CD14-positive monocyte (primary cell): ENCODE measurements around the gene PWP2. TPM values are rescaled to one million over a fixed set of nuclear protein-coding genes. Genes with fewer than 3 reads are reported as not detected.
A peak's percentile ranks its signal among the peaks of the same experiment; 100 is the strongest.

Experiments
- DNase-seq, 3 donors: peaks; one replicate each; pipeline ENCODE4 v3.0.0-alpha.2; 2011 to 2022
- H2AFZ ChIP-seq: 2 replicates; pipeline ENCODE4 v1.6.0; 2012; ENCODE audit warnings: mild to moderate bottlenecking, low read depth, low read length, inconsistent platforms; ENCODE audit not compliant: insufficient read depth, poor library complexity, severe bottlenecking
- H3K27ac ChIP-seq, 2 donors: 1 replicate in 1 of 2; 2 replicates in 1 of 2; pipeline ENCODE4 v1.5.1; 2012 to 2013; ENCODE audit warnings: low read length in 2 of 2, control low read depth in 1 of 2, inconsistent platforms in 1 of 2, low read depth in 1 of 2, mild to moderate bottlenecking in 1 of 2
- H3K27me3 ChIP-seq, 2 donors: one replicate each; pipeline versions ENCODE4 v1.6.0 to v1.6.1; 2011 to 2013; ENCODE audit warnings: low read length in 2 of 2; ENCODE audit not compliant: control insufficient read depth in 2 of 2, insufficient read depth in 2 of 2
- H3K36me3 ChIP-seq, 2 donors: replicated peaks in 1 of 2; 1 replicate in 1 of 2; 2 replicates in 1 of 2; pipeline versions ENCODE4 v1.5.1 to v1.6.1; 2012 to 2013; ENCODE audit warnings: low read length in 2 of 2, control low read depth in 1 of 2, inconsistent platforms in 1 of 2, mild to moderate bottlenecking in 1 of 2; ENCODE audit not compliant: insufficient read depth in 2 of 2, control insufficient read depth in 1 of 2
- H3K4me1 ChIP-seq, 2 donors: 1 replicate in 1 of 2; 2 replicates in 1 of 2; pipeline versions ENCODE4 v1.5.1 to v1.6.1; 2012 to 2013; ENCODE audit warnings: low read length in 2 of 2, control low read depth in 1 of 2, inconsistent platforms in 1 of 2, mild to moderate bottlenecking in 1 of 2, moderate library complexity in 1 of 2; ENCODE audit not compliant: insufficient read depth in 2 of 2, control insufficient read depth in 1 of 2
- H3K4me2 ChIP-seq: replicated peaks from 2 replicates; pipeline ENCODE3; 2012; ENCODE audit warnings: low read length, moderate library complexity, mild to moderate bottlenecking; ENCODE audit not compliant: poor library complexity, severe bottlenecking; ENCODE audit errors: extremely low read depth
- H3K4me3 ChIP-seq, 3 experiments: fragments of 200-600 bp in 1 of 3; sonication (generic) in 1 of 3; replicated peaks in 1 of 3; 1 replicate in 2 of 3; 2 replicates in 1 of 3; pipeline ENCODE4 v1.5.1; 2011 to 2013; ENCODE audit warnings: low read length in 3 of 3, mild to moderate bottlenecking in 3 of 3, control low read depth in 2 of 3, low read depth in 2 of 3, inconsistent platforms in 1 of 3, moderate library complexity in 1 of 3
- H3K79me2 ChIP-seq: 2 replicates; pipeline ENCODE4 v1.6.0; 2012; ENCODE audit warnings: mild to moderate bottlenecking, control low read depth, inconsistent platforms, low read length, moderate library complexity; ENCODE audit not compliant: insufficient read depth
- H3K9ac ChIP-seq: 2 replicates; pipeline ENCODE4 v1.6.0; 2017; ENCODE audit warnings: low read length, mild to moderate bottlenecking; ENCODE audit not compliant: insufficient read depth, poor library complexity, severe bottlenecking
- H3K9me3 ChIP-seq, 2 donors: replicated peaks in 1 of 2; 1 replicate in 1 of 2; 2 replicates in 1 of 2; pipeline versions ENCODE4 v1.5.1 to v1.6.1; 2012 to 2013; ENCODE audit warnings: low read length in 2 of 2, control low read depth in 1 of 2; ENCODE audit not compliant: control insufficient read depth in 1 of 2, insufficient read depth in 1 of 2
- H4K20me1 ChIP-seq: 2 replicates; pipeline ENCODE4 v1.6.0; 2012; ENCODE audit warnings: mild to moderate bottlenecking, low read length, control low read depth, moderate library complexity; ENCODE audit not compliant: insufficient read depth
- H3K27ac Mint-ChIP-seq, 7 donors: one replicate each; pipeline ENCODE4 v1.8.0; 2020; ENCODE audit warnings: mild to moderate bottlenecking in 7 of 7, mixed read lengths in 7 of 7, moderate library complexity in 6 of 7, inconsistent platforms in 2 of 7
- H3K27me3 Mint-ChIP-seq, 3 donors: one replicate each; pipeline ENCODE4 v1.8.0; 2021 to 2022; ENCODE audit warnings: low read depth in 3 of 3, mild to moderate bottlenecking in 3 of 3, mixed read lengths in 3 of 3, moderate library complexity in 3 of 3, inconsistent platforms in 1 of 3
- H3K36me3 Mint-ChIP-seq, 2 donors: one replicate each; pipeline ENCODE4 v1.8.0; 2020; ENCODE audit warnings: mixed read lengths in 2 of 2, inconsistent platforms in 1 of 2, mild to moderate bottlenecking in 1 of 2
- H3K4me1 Mint-ChIP-seq: one replicate; pipeline ENCODE4 v1.8.0; 2020; ENCODE audit warnings: mild to moderate bottlenecking, mixed read lengths
- H3K4me3 Mint-ChIP-seq, 2 donors: one replicate each; pipeline ENCODE4 v1.8.0; 2020; ENCODE audit warnings: mild to moderate bottlenecking in 2 of 2, mixed read lengths in 2 of 2, moderate library complexity in 1 of 2
- H3K9me3 Mint-ChIP-seq, 7 donors: one replicate each; pipeline ENCODE4 v1.8.0; 2020 to 2022; ENCODE audit warnings: mixed read lengths in 7 of 7, mild to moderate bottlenecking in 6 of 7, moderate library complexity in 6 of 7, inconsistent platforms in 2 of 7
- WGBS: methylation state at CpG from one replicate; pipeline ENCODE4 v1.1.5; 2013; ENCODE audit warnings: missing lambda C conversion rate; ENCODE audit not compliant: insufficient coverage; 5-methylcytosine and 5-hydroxymethylcytosine counted together
- intact Hi-C, 2 donors: fragments of 100-400 bp; cut with micrococcal nuclease; formaldehyde crosslinking; loops; one replicate each; pipeline versions ENCODE4 v1.15.0 to v1.15.1; 2023
- polyA plus RNA-seq, 3 donors: library from polyadenylated mRNA; depleted of rRNA in 1 of 3; unstranded in 2 of 3; stranded (reverse) in 1 of 3; fragments of 300-500 nt in 2 of 3; fragments of >200 nt in 1 of 3; fragmentation: Illumina TruSeq in 2 of 3; gene quantifications; 1 replicate in 2 of 3; 2 replicates in 1 of 3; pipeline ENCODE4 v1.2.3, GENCODE V29; 2012 to 2021
- TF ChIP-seq, protein P1 (sequence below): fragments of 200-600 bp; IDR thresholded peaks from one replicate; pipeline ENCODE4 v1.8.0; 2022; ENCODE audit warnings: antibody characterized with exemption, mild to moderate bottlenecking

Gene PWP2
- polyA plus RNA-seq, 3 donors, result 2.1 to 4.4 (median 4.4) TPM

DNA sequence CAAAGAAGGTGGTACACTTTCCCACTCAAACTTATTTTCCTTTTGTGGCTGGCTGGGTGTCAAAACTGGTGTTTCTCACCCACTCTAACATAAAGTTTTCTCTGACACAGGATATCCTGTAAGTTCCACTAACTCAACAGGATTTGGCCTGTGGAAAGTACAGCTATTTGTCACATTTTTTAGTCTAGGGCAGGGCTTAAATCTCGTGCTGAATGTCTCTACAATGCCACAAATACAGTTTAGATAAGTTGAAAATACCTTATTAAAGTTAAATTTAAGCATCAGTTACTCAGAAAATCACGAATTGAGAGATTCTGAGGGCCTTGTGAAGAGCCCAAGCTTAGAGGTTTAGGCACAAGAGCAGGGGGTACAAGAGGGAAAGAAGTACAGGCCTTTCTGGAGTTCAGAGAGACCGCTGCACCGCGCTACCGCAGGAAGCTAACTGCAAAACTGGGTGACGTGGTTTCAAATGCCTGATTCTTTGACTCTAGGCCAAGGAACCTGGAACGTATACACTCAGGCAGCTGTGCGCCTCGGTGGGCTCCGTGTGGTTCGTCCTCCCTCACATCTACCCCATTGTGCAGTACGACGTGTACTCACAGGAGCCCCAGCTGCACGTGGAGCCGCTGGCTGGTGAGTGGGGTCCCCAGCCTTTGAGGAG lies 23.4 kb upstream of the PWP2 start:
- H4K20me1 ChIP-seq, result peaks cover 57% of the 10 kb centered on the region
- H3K9me3 ChIP-seq, result no peaks in the 10 kb centered on the region
- H3K79me2 ChIP-seq, result peaks cover 5% of the 10 kb centered on the region
- H3K27ac ChIP-seq, result no peak overlapping the region
- Mint-ChIP-seq H3K27ac (peak overlapping the region in 1 of 7 donors; percentile 67), H3K4me1 (peaks cover 20% of the 10 kb centered on the region), H3K27me3 (peaks cover 0 to 2% (median 2%) of the 10 kb centered on the region in 3 donors), H3K36me3 (peaks cover 88 to 99% of the 10 kb centered on the region in 2 donors), H3K9me3 (no peaks in the 10 kb centered on the region), H3K4me3 (no peak overlapping the region)
- H3K27me3 ChIP-seq, result no peaks in the 10 kb centered on the region
- H3K4me2 ChIP-seq, result no peak overlapping the region
- H3K4me3 ChIP-seq, result no peak overlapping the region
- peaks cover 15 to 19% of the 10 kb centered on the region in 2 donors for H3K4me1 ChIP-seq
- intact Hi-C loops, result no loop called here
- no peak for DNase-seq
- peaks cover 84 to 93% of the 10 kb centered on the region in 2 donors for H3K36me3 ChIP-seq
- TF ChIP-seq, protein P1, sequence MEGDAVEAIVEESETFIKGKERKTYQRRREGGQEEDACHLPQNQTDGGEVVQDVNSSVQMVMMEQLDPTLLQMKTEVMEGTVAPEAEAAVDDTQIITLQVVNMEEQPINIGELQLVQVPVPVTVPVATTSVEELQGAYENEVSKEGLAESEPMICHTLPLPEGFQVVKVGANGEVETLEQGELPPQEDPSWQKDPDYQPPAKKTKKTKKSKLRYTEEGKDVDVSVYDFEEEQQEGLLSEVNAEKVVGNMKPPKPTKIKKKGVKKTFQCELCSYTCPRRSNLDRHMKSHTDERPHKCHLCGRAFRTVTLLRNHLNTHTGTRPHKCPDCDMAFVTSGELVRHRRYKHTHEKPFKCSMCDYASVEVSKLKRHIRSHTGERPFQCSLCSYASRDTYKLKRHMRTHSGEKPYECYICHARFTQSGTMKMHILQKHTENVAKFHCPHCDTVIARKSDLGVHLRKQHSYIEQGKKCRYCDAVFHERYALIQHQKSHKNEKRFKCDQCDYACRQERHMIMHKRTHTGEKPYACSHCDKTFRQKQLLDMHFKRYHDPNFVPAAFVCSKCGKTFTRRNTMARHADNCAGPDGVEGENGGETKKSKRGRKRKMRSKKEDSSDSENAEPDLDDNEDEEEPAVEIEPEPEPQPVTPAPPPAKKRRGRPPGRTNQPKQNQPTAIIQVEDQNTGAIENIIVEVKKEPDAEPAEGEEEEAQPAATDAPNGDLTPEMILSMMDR, result no peak
- WGBS, result 34% methylated on average over 14 of the region's 16 CpGs
- no peak overlapping the region for H3K9ac ChIP-seq
- H2AFZ ChIP-seq, result no peak overlapping the region

GRCh38 chr21:44084496-44085241 lies 22.5 kb upstream of the PWP2 start:
- H3K27me3 ChIP-seq, result no peaks in the 10 kb centered on the region
- peaks cover 5% of the 10 kb centered on the region for H3K79me2 ChIP-seq
- H3K4me3 ChIP-seq, result no peak overlapping the region
- H4K20me1 ChIP-seq, result peaks cover 66% of the 10 kb centered on the region
- 96% methylated on average over 6 of the region's 7 CpGs for WGBS
- H3K9ac ChIP-seq, result no peak overlapping the region
- H3K4me1 ChIP-seq, result peaks cover 23 to 28% of the 10 kb centered on the region in 2 donors
- peak overlapping the region in 2 of 7 donors; percentile 6 to 72 for H3K27ac Mint-ChIP-seq
- H3K36me3 Mint-ChIP-seq, result peaks cover 90 to 100% of the 10 kb centered on the region in 2 donors
- H3K4me1 Mint-ChIP-seq, result peaks cover 28% of the 10 kb centered on the region
- DNase-seq, result no peak
- H3K27ac ChIP-seq, result no peak overlapping the region
- intact Hi-C loops, result no loop called here
- no peaks in the 10 kb centered on the region for H3K9me3 Mint-ChIP-seq
- TF ChIP-seq, protein P1, result no peak
- H3K27me3 Mint-ChIP-seq, result peaks cover 0 to 2% (median 2%) of the 10 kb centered on the region in 3 donors
- no peaks in the 10 kb centered on the region for H3K9me3 ChIP-seq
- no peak overlapping the region for H3K4me2 ChIP-seq
- H2AFZ ChIP-seq, result no peak overlapping the region
- H3K36me3 ChIP-seq, result peaks cover 78 to 93% of the 10 kb centered on the region in 2 donors
- H3K4me3 Mint-ChIP-seq, result no peak overlapping the region
